Neuronal stem cell (in vitro differentiated cells): ENCODE measurements around the gene SHE.

Experiments
- DNase-seq: peaks from one replicate; pipeline ENCODE4 v3.0.0-alpha.2; 2013; ENCODE audit warnings: low spot score
- H2AFZ ChIP-seq: one replicate; pipeline ENCODE4 v1.6.1; 2013; ENCODE audit warnings: mild to moderate bottlenecking, low read length, inconsistent platforms
- H2AK5ac ChIP-seq: 2 replicates; pipeline ENCODE4 v1.6.1; 2013; ENCODE audit warnings: low read depth, mild to moderate bottlenecking, inconsistent platforms, low read length, moderate library complexity, mixed read lengths
- H2BK120ac ChIP-seq: 2 replicates; pipeline ENCODE4 v1.6.1; 2013; ENCODE audit warnings: low read depth, mild to moderate bottlenecking, inconsistent platforms, low read length, moderate library complexity, mixed read lengths
- H2BK12ac ChIP-seq: one replicate; pipeline ENCODE4 v1.6.1; 2013; ENCODE audit warnings: low read length, inconsistent platforms
- H2BK15ac ChIP-seq: 2 replicates; pipeline ENCODE4 v1.6.1; 2013; ENCODE audit warnings: mild to moderate bottlenecking, low read length, inconsistent platforms, mixed read lengths
- H2BK5ac ChIP-seq: one replicate; pipeline ENCODE4 v1.6.1; 2013; ENCODE audit warnings: inconsistent platforms, mild to moderate bottlenecking, low read length, moderate library complexity
- H3K14ac ChIP-seq: one replicate; pipeline ENCODE4 v1.6.1; 2013; ENCODE audit warnings: low read length, inconsistent platforms
- H3K18ac ChIP-seq: 2 replicates; pipeline ENCODE4 v1.6.1; 2013; ENCODE audit warnings: low read length, inconsistent platforms
- H3K23ac ChIP-seq: 2 replicates; pipeline ENCODE4 v1.6.1; 2013; ENCODE audit warnings: low read depth, mild to moderate bottlenecking, mixed read lengths, low read length, inconsistent platforms; ENCODE audit not compliant: poor library complexity
- H3K27ac ChIP-seq: replicated peaks from 3 replicates; pipeline ENCODE4 v1.5.1; 2013; ENCODE audit warnings: low read length, inconsistent platforms
- H3K27me3 ChIP-seq, 3 experiments: 2 replicates each; pipeline ENCODE4 v1.6.1; 2013; ENCODE audit warnings: low read length in 3 of 3, mild to moderate bottlenecking in 2 of 3, inconsistent platforms in 1 of 3, low read depth in 1 of 3, mixed read lengths in 1 of 3, moderate library complexity in 1 of 3; ENCODE audit not compliant: control insufficient read depth in 3 of 3, insufficient read depth in 3 of 3
- H3K36me3 ChIP-seq, 2 donors: replicated peaks in 1 of 2; 2 replicates each; pipeline ENCODE4 v1.6.1; 2013; ENCODE audit warnings: low read length in 2 of 2; ENCODE audit not compliant: control insufficient read depth in 2 of 2, insufficient read depth in 2 of 2
- H3K4ac ChIP-seq: 2 replicates; pipeline ENCODE4 v1.6.1; 2013; ENCODE audit warnings: inconsistent platforms, mild to moderate bottlenecking, low read length, moderate library complexity
- H3K4me1 ChIP-seq, 2 donors: 1 replicate in 1 of 2; 2 replicates in 1 of 2; pipeline ENCODE4 v1.6.1; 2013; ENCODE audit warnings: low read length in 2 of 2, low read depth in 1 of 2; ENCODE audit not compliant: control insufficient read depth in 2 of 2, insufficient read depth in 1 of 2
- H3K4me2 ChIP-seq: one replicate; pipeline ENCODE4 v1.6.1; 2013; ENCODE audit warnings: mild to moderate bottlenecking, low read length, inconsistent platforms; ENCODE audit not compliant: insufficient read depth, poor library complexity, severe bottlenecking
- H3K4me3 ChIP-seq, 2 donors: 2 replicates each; pipeline ENCODE4 v1.5.1; 2013; ENCODE audit warnings: low read length in 2 of 2, mild to moderate bottlenecking in 2 of 2, inconsistent platforms in 1 of 2, moderate library complexity in 1 of 2
- H3K79me1 ChIP-seq: one replicate; pipeline ENCODE4 v1.6.1; 2013; ENCODE audit warnings: low read depth, mild to moderate bottlenecking, inconsistent platforms, low read length, moderate library complexity
- H3K9ac ChIP-seq: one replicate; pipeline ENCODE4 v1.6.1; 2013; ENCODE audit warnings: mild to moderate bottlenecking, low read depth, low read length, inconsistent platforms; ENCODE audit not compliant: poor library complexity
- H3K9me3 ChIP-seq, 2 donors: replicated peaks in 1 of 2; 2 replicates each; pipeline versions ENCODE3 to v1.6.1; 2013; ENCODE audit warnings: low read length in 2 of 2, mild to moderate bottlenecking in 2 of 2, inconsistent platforms in 1 of 2, low read depth in 1 of 2, mixed read lengths in 1 of 2, moderate library complexity in 1 of 2; ENCODE audit not compliant: control insufficient read depth in 2 of 2, insufficient read depth in 1 of 2
- H4K8ac ChIP-seq: one replicate; pipeline ENCODE4 v1.6.1; 2013; ENCODE audit warnings: low read depth, mild to moderate bottlenecking, inconsistent platforms, low read length, moderate library complexity
- H4K91ac ChIP-seq: one replicate; pipeline ENCODE4 v1.6.1; 2013; ENCODE audit warnings: low read length, low read depth, mild to moderate bottlenecking, inconsistent platforms; ENCODE audit not compliant: poor library complexity
- WGBS, 2 donors: extraction: QIAGEN DNeasy Blood & Tissue Kit; methylation state at CpG; one replicate each; pipeline ENCODE4 v1.1.7; 2013; ENCODE audit warnings: missing lambda C conversion rate in 2 of 2, mixed read lengths in 1 of 2; ENCODE audit not compliant: insufficient read length in 2 of 2, insufficient replicate concordance in 1 of 2; ENCODE audit errors: extremely low coverage in 2 of 2; 5-methylcytosine and 5-hydroxymethylcytosine counted together

SHE gene

DNA sequence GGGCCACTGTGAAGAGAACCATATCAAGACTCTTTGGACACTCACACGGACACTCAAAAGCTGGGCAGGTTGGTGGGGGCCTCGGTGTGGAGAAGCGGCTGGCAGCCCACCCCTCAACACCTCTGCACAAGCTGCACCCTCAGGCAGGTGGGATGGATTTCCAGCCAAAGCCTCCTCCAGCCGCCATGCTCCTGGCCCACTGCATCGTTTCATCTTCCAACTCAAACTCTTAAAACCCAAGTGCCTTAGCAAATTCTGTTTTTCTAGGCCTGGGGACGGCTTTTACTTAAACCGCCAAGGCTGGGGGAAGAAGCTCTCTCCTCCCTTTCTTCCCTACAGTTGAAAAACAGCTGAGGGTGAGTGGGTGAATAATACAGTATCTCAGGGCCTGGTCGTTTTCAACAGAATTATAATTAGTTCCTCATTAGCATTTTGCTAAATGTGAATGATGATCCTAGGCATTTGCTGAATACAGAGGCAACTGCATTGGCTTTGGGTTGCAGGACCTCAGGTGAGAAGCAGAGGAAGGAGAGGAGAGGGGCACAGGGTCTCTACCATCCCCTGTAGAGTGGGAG is 36.5 kb downstream of the SHE start:
- Histone ChIP-seq H4K91ac (no peak overlapping the region), H3K79me1 (no peaks in the 10 kb centered on the region), H3K9me3 (no peaks in the 10 kb centered on the region), H2AK5ac (peak overlapping the region; percentile 4), H3K23ac (no peak overlapping the region), H3K14ac (no peak overlapping the region), H2BK120ac (no peak overlapping the region), H2BK12ac (no peak overlapping the region), H2AFZ (peak overlapping the region; percentile 17), H3K27ac (no peak overlapping the region), H3K27me3 (no peaks in the 10 kb centered on the region), H3K36me3 (no peaks in the 10 kb centered on the region), H3K4me3 (no peak overlapping the region), H3K4me2 (no peak overlapping the region), H2BK15ac (no peak overlapping the region), H3K18ac (no peak overlapping the region), H4K8ac (no peak overlapping the region), H3K9ac (no peak overlapping the region), H3K4me1 (peaks cover 0 to 8% of the 10 kb centered on the region in 2 donors), H2BK5ac (no peak overlapping the region), H3K4ac (no peak overlapping the region)
- no peak for DNase-seq
- WGBS, 2 donors, result no CpG with 5 or more reads among the region's 8 CpGs

GRCh38 chr1:154463512-154463990 is 38.7 kb downstream of the SHE start:
- H2BK15ac ChIP-seq, result no peak overlapping the region
- H3K9ac ChIP-seq, result no peak overlapping the region
- no peak overlapping the region for H2BK12ac ChIP-seq
- no peak overlapping the region for H2BK120ac ChIP-seq
- peak overlapping the region; percentile 40 for H2AK5ac ChIP-seq
- H4K8ac ChIP-seq, result no peak overlapping the region
- peaks cover 0 to 6% of the 10 kb centered on the region in 2 donors for H3K4me1 ChIP-seq
- no peaks in the 10 kb centered on the region for H3K36me3 ChIP-seq
- no peak overlapping the region for H3K4ac ChIP-seq
- no CpG with 5 or more reads among the region's 4 CpGs for WGBS, 2 donors
- peak overlapping the region; percentile 35 for H3K18ac ChIP-seq
- H3K4me2 ChIP-seq, result no peak overlapping the region
- H4K91ac ChIP-seq, result no peak overlapping the region
- no peak for DNase-seq
- no peak overlapping the region for H3K27ac ChIP-seq
- no peaks in the 10 kb centered on the region for H3K27me3 ChIP-seq
- no peaks in the 10 kb centered on the region for H3K79me1 ChIP-seq
- no peak overlapping the region for H2BK5ac ChIP-seq
- H3K14ac ChIP-seq, result no peak overlapping the region
- H3K23ac ChIP-seq, result no peak overlapping the region
- peak overlapping the region; percentile 26 for H2AFZ ChIP-seq
- H3K9me3 ChIP-seq, result no peaks in the 10 kb centered on the region
- H3K4me3 ChIP-seq, result no peak overlapping the region

- no peak overlapping the region for H2AFZ ChIP-seq
- H3K18ac ChIP-seq, result no peak overlapping the region
- no peak overlapping the region for H2BK5ac ChIP-seq
- no CpG with 5 or more reads among the region's 15 CpGs for WGBS, 2 donors
- no peak overlapping the region for H3K4me2 ChIP-seq
- no peak overlapping the region for H3K4me3 ChIP-seq
- H3K23ac ChIP-seq, result no peak overlapping the region
- no peak overlapping the region for H2AK5ac ChIP-seq
- no peaks in the 10 kb centered on the region for H3K79me1 ChIP-seq
- H4K8ac ChIP-seq, result no peak overlapping the region
- H2BK15ac ChIP-seq, result no peak overlapping the region
- no peak overlapping the region for H2BK120ac ChIP-seq
- H2BK12ac ChIP-seq, result no peak overlapping the region
- H3K9me3 ChIP-seq, result peaks cover 0 to 2% of the 10 kb centered on the region in 2 donors
- peaks cover 0 to 5% of the 10 kb centered on the region in 2 donors for H3K4me1 ChIP-seq
- no peaks in the 10 kb centered on the region for H3K36me3 ChIP-seq
- H3K27me3 ChIP-seq, result no peaks in the 10 kb centered on the region
- no peak overlapping the region for H3K14ac ChIP-seq
- H3K27ac ChIP-seq, result no peak overlapping the region
- no peak overlapping the region for H3K4ac ChIP-seq
- DNase-seq, result no peak
- no peak overlapping the region for H4K91ac ChIP-seq
- no peak overlapping the region for H3K9ac ChIP-seq
Observed at GRCh38 chr1:154460695-154461260, 41.4 kb downstream of the SHE start.

GRCh38 chr1:154459080-154459479 is 43.1 kb downstream of the SHE start:
- H4K8ac ChIP-seq, result no peak overlapping the region
- no peak overlapping the region for H2BK5ac ChIP-seq
- H2BK12ac ChIP-seq, result no peak overlapping the region
- no peak for DNase-seq
- no peak overlapping the region for H3K27ac ChIP-seq
- H3K4me2 ChIP-seq, result no peak overlapping the region
- H3K23ac ChIP-seq, result no peak overlapping the region
- no peak overlapping the region for H4K91ac ChIP-seq
- no peak overlapping the region for H3K9ac ChIP-seq
- H2AFZ ChIP-seq, result no peak overlapping the region
- H3K18ac ChIP-seq, result no peak overlapping the region
- H3K36me3 ChIP-seq, result no peaks in the 10 kb centered on the region
- H3K79me1 ChIP-seq, result no peaks in the 10 kb centered on the region
- no peak overlapping the region for H3K4me3 ChIP-seq
- H3K9me3 ChIP-seq, result peaks cover 0 to 2% of the 10 kb centered on the region in 2 donors
- H2AK5ac ChIP-seq, result no peak overlapping the region
- no peak overlapping the region for H2BK120ac ChIP-seq
- H2BK15ac ChIP-seq, result no peak overlapping the region
- H3K27me3 ChIP-seq, result no peaks in the 10 kb centered on the region
- H3K4ac ChIP-seq, result no peak overlapping the region
- H3K4me1 ChIP-seq, result no peaks in the 10 kb centered on the region
- H3K14ac ChIP-seq, result no peak overlapping the region
